Measurements from ENCODE around the gene UTS2.

UTS2 gene

GRCh38 chr1:7813677-7814373, 39.0 kb downstream of the UTS2 start:
- DNase-seq (ENCODE audit: low read depth in 1 of 2, low spot score in 1 of 2), result no peak

DNA sequence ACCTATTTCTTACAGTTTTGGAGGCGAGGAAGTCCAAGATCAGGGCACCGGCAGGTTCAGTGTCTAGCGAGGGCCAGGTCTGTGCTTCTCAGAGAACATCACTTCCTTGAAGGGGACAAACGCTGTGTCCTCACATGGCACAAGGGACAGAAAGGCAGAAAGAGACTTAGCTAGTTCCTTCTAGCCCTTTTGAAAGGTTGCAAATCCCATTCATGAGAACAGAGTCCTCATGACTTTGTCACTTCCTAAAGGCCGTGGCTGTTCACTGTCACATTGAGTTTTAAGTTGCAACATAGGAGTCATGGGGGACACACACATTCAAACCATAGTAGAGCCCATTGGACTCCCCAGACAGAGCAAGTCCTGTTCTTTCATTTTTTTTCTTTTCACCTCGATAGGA, 41.4 kb downstream of the UTS2 start:
- DNase-seq (ENCODE audit: low read depth in 1 of 2, low spot score in 1 of 2), result no peak

- no peak for DNase-seq (ENCODE audit: low read depth in 1 of 2, low spot score in 1 of 2)
Measured at GRCh38 chr1:7810395-7810794, 42.5 kb downstream of the UTS2 start.

- DNase-seq (ENCODE audit: low read depth in 1 of 2, low spot score in 1 of 2), result no peak
Measured at GRCh38 chr1:7809742-7810141, 43.1 kb downstream of the UTS2 start.

- no peak for DNase-seq (ENCODE audit: low read depth in 1 of 2, low spot score in 1 of 2)
Measured at GRCh38 chr1:7808253-7808844, 44.5 kb downstream of the UTS2 start.

DNA sequence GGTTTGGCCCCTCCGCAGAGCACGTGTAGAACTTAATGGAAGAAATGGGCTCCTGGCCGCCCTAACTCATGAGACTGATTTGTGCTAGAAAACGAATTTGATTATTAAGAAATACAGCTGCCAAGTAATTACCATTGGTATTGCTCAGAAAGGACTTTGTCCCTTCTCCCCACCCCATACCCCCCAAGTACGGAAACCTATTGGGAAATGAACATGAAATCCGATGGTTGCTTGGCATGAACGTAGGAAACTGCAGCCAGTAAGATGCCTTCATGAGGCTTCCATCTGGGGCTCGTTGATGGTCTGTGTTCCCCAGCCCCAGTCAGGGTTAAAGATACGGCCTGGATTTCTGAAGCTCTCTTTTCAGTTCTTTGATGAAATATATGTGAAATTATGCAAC, 47.4 kb downstream of the UTS2 start:
- no peak for DNase-seq (ENCODE audit: low read depth in 1 of 2, low spot score in 1 of 2)
